Esophagus (tissue), 2 donors: ENCODE data around the gene ASPHD1. TPM values are rescaled to one million over a fixed set of nuclear protein-coding genes. Genes with fewer than 3 reads are reported as not detected.

Experiments used
- H3K27ac ChIP-seq, 2 donors: one replicate each; pipeline ENCODE4 v1.5.1; 2013; ENCODE audit warnings: low read depth in 2 of 2, mild to moderate bottlenecking in 2 of 2, inconsistent platforms in 1 of 2, low read length in 1 of 2, moderate library complexity in 1 of 2
- H3K27me3 ChIP-seq, 2 donors: one replicate each; pipeline ENCODE4 v1.6.1; 2013; ENCODE audit warnings: low read length in 2 of 2, control low read depth in 1 of 2, mild to moderate bottlenecking in 1 of 2; ENCODE audit not compliant: insufficient read depth in 2 of 2, control insufficient read depth in 1 of 2
- H3K36me3 ChIP-seq, 2 donors: one replicate each; pipeline ENCODE4 v1.6.1; 2013; ENCODE audit warnings: low read length in 1 of 2; ENCODE audit not compliant: control insufficient read depth in 2 of 2, insufficient read depth in 2 of 2
- H3K4me1 ChIP-seq, 2 donors: one replicate each; pipeline ENCODE4 v1.6.1; 2013; ENCODE audit warnings: low read length in 1 of 2; ENCODE audit not compliant: control insufficient read depth in 2 of 2, insufficient read depth in 2 of 2
- H3K4me3 ChIP-seq, 2 donors: one replicate each; pipeline ENCODE4 v1.5.1; 2013; ENCODE audit warnings: low read length in 2 of 2, mild to moderate bottlenecking in 2 of 2, low read depth in 1 of 2, moderate library complexity in 1 of 2
- H3K9me3 ChIP-seq, 2 donors: one replicate each; pipeline ENCODE4 v1.6.1; 2013; ENCODE audit warnings: mild to moderate bottlenecking in 2 of 2, low read depth in 1 of 2, low read length in 1 of 2, moderate library complexity in 1 of 2; ENCODE audit not compliant: control insufficient read depth in 2 of 2, insufficient read depth in 1 of 2
- WGBS, 2 donors: extraction: QIAGEN DNeasy Blood & Tissue Kit; methylation state at CpG; one replicate each; pipeline ENCODE4 v1.1.7; 2013; 5-methylcytosine and 5-hydroxymethylcytosine counted together
- polyA plus RNA-seq, 2 donors: library from polyadenylated mRNA; stranded (reverse); fragments of 200-250 nt; gene quantifications; one replicate each; pipeline ENCODE4 v1.2.3, GENCODE V29; 2013
- donor health status: healthy with polysubstance abuse.
- donor health status: Bipolar disorder and iron deficiency.

The ASPHD1 gene
- polyA plus RNA-seq, 2 donors, result 0.31 to 0.39 TPM

DNA sequence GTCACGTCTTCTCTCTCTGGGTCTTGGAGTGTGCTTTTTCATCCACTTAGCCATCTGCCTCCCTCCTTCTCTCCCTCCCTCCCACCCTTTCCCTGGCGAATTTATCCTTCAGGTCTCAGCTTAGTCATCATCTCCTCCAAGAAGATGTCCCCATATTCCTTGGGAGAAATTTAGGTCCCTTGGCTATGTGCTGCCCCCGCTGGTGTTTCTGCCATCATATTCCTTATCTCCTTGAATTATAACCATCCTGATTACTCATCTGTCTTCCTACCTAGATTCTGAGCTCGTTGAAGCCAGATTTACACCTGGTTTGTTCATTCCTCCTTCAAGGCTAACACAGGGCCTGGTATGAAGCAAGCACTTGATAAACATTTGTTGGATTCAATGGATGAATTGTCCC lies 5.9 kb upstream of the ASPHD1 start:
- Histone ChIP-seq H3K4me1 (peaks cover 0 to 3% of the 10 kb centered on the region in 2 donors), H3K4me3 (no peak overlapping the region), H3K9me3 (no peaks in the 10 kb centered on the region), H3K27ac (no peak overlapping the region), H3K27me3 (peaks cover 0 to 8% of the 10 kb centered on the region in 2 donors), H3K36me3 (no peaks in the 10 kb centered on the region)
- WGBS, 2 donors, result 69 to 74% methylated on average over 4 of the region's 4 CpGs

DNA sequence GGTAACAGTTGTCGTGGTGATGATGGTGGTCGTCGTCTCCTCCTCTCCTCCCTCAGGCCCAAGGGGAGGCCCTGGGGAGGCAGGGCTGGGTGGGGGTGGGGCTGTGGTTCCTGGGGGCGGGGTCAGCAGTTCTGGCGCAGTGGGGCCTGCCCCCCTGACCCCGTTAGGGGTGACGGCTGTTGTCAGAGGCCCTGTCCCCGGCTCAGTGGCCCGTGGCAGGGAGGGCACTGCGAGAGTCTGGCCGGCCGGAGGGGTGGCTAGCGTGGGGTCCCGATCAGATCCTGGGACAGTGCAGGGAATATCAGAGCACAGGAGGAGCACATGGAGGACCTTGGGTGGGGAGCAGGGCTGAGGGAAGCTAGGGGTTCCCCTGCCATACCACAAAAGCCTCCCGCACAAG lies 3.4 kb upstream of the ASPHD1 start:
- H3K4me1 ChIP-seq, result peaks cover 7% of the 10 kb centered on the region in 2 donors
- H3K9me3 ChIP-seq, result no peaks in the 10 kb centered on the region
- H3K27ac ChIP-seq, result no peak overlapping the region
- peaks cover 0 to 8% of the 10 kb centered on the region in 2 donors for H3K27me3 ChIP-seq
- H3K4me3 ChIP-seq, result no peak overlapping the region
- 49 to 57% methylated on average over 13 to 15 of the region's 15 CpGs for WGBS, 2 donors
- H3K36me3 ChIP-seq, result no peaks in the 10 kb centered on the region

DNA sequence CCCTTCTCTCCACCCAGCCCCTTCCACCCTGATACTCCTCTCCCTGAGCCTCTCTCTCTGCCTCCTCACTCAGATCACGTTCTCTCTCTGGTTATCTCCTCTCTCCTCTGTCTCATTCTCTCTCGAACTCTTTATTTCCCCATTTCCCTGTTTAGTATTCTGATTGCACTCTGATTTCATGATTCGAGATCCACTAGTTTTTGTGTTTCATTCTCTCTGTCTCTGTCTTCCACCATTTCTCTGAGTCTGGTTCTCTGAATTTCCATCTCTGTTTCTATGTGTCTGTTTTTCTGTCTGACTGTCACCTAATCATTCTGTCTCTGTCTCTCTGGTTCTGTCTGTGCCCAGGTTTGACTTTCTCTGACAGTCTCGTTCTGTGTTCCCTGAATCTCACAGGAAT lies 3.0 kb upstream of the ASPHD1 start:
- 65 to 76% methylated on average over 4 of the region's 4 CpGs for WGBS, 2 donors
- H3K27me3 ChIP-seq, result peaks cover 0 to 8% of the 10 kb centered on the region in 2 donors
- H3K9me3 ChIP-seq, result no peaks in the 10 kb centered on the region
- H3K4me3 ChIP-seq, result no peak overlapping the region
- no peaks in the 10 kb centered on the region for H3K36me3 ChIP-seq
- peaks cover 7% of the 10 kb centered on the region in 2 donors for H3K4me1 ChIP-seq
- no peak overlapping the region for H3K27ac ChIP-seq

DNA sequence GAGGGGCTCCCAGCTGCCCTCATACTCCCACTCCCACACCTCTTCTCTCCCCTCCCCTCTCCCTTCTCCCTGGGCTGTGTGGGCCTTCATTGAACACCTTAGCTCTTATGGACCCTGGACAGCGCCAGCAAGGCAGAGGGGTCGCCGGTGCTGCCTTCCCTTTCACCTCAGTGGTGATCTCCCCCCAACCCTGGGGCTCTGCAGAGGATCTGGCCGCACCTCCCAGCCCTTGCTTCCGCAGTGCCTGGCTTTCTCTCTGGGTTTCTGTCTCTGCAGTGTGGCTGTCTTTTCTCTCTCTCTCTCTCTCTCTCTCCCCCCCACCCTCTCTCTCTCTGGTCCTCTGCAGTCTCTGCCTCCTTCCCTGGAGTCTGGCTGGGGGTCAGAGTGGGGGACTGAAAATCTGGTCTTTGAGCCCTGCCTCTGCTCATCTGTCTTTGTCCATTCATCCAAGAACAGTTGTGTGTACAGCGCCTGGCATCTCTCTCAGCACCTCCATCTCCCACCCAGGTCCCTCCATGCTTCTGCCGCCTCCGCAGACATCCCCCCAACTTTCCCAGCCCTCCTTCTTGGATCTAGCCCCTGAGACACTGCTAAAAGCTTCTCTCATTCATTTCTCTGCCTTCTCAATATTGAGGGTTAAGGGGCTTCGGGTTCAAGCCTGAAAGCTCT lies 2.0 kb upstream of the ASPHD1 start:
- no peaks in the 10 kb centered on the region for H3K36me3 ChIP-seq
- no peaks in the 10 kb centered on the region for H3K9me3 ChIP-seq
- no peak overlapping the region for H3K4me3 ChIP-seq
- H3K27ac ChIP-seq, result no peak overlapping the region
- 17 to 18% methylated on average over 9 of the region's 9 CpGs for WGBS, 2 donors
- peaks cover 7% of the 10 kb centered on the region in 2 donors for H3K4me1 ChIP-seq
- peaks cover 0 to 8% of the 10 kb centered on the region in 2 donors for H3K27me3 ChIP-seq

DNA sequence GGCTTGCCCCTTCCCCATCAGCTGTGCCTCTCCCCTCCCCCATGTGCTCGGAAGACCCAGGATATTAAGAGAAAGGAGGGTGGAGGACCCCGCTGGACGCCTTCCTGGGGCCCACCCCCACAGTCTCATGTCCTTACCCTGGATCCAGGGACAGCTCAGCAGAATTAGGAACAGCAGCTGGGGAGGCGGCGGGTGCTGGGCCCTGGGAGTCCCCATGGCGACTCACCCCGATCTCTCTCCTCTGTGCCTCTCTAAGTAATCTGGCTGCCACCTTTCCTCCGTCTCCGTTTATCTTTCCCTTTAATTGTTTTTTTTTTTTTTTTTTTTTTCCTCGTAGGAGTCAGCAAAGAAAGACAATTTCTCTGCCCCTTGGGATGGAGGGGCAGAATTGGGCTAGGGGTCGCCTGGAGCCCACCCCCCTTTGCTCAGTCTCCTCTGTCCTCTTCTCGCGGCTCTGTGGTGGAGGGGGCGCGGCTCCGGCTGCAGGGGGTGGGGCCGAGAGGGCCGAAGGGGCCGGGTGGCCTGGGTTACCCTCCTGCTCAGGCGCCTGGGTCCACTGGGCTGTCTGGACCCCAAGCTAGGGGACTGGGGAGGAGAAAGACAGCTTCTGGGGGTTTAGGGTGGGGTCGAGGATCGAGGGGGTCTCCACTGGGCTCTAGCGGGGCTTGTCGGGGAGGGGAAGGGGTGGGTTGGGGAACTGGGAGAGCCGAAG lies 1.3 kb upstream of the ASPHD1 start:
- peaks cover 7% of the 10 kb centered on the region in 2 donors for H3K4me1 ChIP-seq
- 2% methylated on average over 25 of the region's 25 CpGs for WGBS, 2 donors
- H3K27me3 ChIP-seq, result peaks cover 0 to 8% of the 10 kb centered on the region in 2 donors
- no peaks in the 10 kb centered on the region for H3K9me3 ChIP-seq
- peak overlapping the region in 1 of 2 donors; percentile 23 for H3K4me3 ChIP-seq
- no peak overlapping the region for H3K27ac ChIP-seq
- no peaks in the 10 kb centered on the region for H3K36me3 ChIP-seq

DNA sequence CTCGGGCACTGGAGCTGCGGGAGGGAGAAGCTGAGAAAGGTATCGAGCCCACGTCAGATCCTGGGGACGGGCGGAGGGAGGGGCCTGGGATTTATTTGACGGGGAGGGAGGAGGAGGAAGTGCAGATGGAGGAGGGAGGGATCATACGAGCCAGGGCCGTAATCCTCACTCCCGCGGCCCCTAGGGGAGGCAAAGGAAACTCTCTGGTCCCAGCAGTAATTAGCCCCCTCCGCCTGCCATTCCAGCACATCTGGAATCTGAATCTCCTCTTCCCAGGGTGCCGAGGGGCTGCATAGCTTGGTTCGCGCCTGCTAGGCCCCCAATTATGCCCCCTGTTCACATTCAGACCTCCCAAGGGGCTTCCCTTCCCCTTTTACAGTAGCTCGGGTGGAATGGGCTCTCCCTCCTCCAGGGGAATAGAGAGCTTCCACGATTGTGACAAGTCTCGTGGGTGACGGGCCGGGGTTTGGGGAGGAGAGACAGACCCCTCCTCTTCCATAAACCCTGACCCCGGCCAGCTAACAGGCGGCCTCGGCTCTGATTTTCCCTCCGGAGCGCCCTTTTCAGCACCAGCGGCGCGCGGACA lies 679 bp upstream of the ASPHD1 start, which contains the start of gene SEZ6L2:
Gene SEZ6L2 (minus strand): TSS at position 35 of the 586 bp plus-strand sequence. CDS start 531 bp downstream, outside the sequence.
- H3K4me1 ChIP-seq, result peaks cover 7% of the 10 kb centered on the region in 2 donors
- H3K9me3 ChIP-seq, result no peaks in the 10 kb centered on the region
- 0 to 2% methylated on average over 29 of the region's 29 CpGs for WGBS, 2 donors
- H3K36me3 ChIP-seq, result no peaks in the 10 kb centered on the region
- peak within 1 kb of the TSS; percentile 48 to 51 for H3K4me3 ChIP-seq
- no peak within 1 kb of the TSS for H3K27ac ChIP-seq
- peaks cover 0 to 8% of the 10 kb centered on the region in 2 donors for H3K27me3 ChIP-seq

DNA sequence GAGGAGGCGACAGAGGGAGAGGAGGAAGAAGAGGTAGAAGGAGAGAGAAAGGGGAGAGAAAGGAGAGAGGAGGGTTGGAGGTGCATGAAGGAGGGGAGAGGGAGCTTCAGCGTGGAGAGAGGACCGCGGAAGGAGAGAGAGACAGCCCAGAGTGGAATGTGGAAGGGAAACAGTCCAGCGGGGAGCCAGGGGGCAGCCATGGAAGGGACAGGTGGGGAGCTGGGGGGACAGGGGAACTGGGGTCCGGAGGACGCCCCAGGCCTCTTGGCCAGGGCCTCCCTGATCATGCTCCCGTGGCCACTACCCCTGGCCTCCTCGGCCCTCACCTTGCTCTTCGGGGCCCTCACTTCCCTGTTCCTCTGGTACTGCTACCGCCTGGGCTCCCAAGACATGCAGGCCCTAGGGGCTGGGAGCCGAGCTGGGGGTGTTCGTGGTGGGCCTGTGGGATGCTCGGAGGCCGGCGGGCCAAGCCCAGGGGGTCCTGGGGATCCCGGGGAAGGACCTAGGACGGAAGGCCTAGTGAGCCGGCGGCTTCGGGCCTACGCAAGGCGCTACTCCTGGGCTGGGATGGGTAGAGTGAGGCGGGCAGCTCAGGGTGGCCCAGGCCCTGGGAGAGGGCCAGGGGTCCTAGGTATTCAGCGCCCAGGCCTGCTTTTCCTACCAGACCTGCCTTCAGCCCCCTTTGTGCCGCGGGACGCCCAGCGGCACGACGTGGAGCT lies 759 bp downstream of the ASPHD1 start:
- H3K27me3 ChIP-seq, result peaks cover 0 to 8% of the 10 kb centered on the region in 2 donors
- H3K4me1 ChIP-seq, result peaks cover 7% of the 10 kb centered on the region in 2 donors
- no peak overlapping the region for H3K27ac ChIP-seq
- no peaks in the 10 kb centered on the region for H3K36me3 ChIP-seq
- no peak overlapping the region for H3K4me3 ChIP-seq
- no peaks in the 10 kb centered on the region for H3K9me3 ChIP-seq
- whole genome bisulfite sequencing, 2 donors, result 55 to 56% methylated on average over 29 to 31 of the region's 31 CpGs

DNA sequence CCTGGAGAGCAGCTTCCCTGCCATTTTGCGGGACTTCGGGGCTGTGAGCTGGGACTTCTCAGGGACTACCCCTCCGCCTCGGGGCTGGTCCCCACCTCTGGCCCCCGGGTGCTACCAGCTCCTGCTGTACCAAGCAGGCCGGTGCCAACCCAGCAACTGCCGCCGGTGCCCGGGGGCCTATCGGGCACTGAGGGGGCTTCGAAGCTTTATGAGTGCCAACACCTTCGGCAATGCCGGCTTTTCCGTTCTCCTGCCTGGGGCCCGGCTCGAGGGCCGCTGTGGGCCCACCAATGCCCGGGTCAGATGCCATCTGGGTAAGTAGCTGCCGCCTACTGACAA lies 1.3 kb downstream of the ASPHD1 start:
- 85 to 87% methylated on average over 19 of the region's 19 CpGs for WGBS, 2 donors
- Histone ChIP-seq H3K9me3 (no peaks in the 10 kb centered on the region), H3K36me3 (no peaks in the 10 kb centered on the region), H3K4me1 (peaks cover 7% of the 10 kb centered on the region in 2 donors), H3K27ac (no peak overlapping the region), H3K4me3 (no peak overlapping the region), H3K27me3 (peaks cover 0 to 8% of the 10 kb centered on the region in 2 donors)

DNA sequence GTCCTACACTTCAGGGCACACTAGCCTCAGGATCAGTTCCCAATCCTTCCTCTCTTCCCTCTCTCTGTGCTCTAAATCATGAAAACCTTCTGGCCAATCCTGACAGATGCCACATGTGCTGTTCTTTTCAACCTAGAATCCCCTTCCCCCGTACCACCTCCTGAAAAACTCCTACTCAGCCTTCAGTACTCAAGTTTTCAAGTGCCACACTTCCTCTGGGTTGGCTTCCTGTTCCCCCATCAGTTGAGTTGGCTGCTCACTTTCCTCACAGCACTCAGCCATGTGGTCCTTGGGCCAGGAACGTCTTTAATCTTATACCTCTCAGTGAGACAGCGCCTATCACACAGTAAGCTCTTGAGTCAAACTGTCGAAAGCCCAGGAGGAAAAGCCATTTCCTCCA lies 3.3 kb downstream of the ASPHD1 start:
- H3K27ac ChIP-seq, result no peak overlapping the region
- no peaks in the 10 kb centered on the region for H3K9me3 ChIP-seq
- H3K36me3 ChIP-seq, result no peaks in the 10 kb centered on the region
- no peaks in the 10 kb centered on the region for H3K27me3 ChIP-seq
- peaks cover 7% of the 10 kb centered on the region in 2 donors for H3K4me1 ChIP-seq
- no peak overlapping the region for H3K4me3 ChIP-seq
- 68 to 71% methylated on average over 4 of the region's 4 CpGs for WGBS, 2 donors
